GM21528 (cell line): ENCODE measurements around the gene BAHCC1.
"Not testable (repeated sequence)": the region's sequence is repeated elsewhere in the genome, so short reads cannot be mapped to it uniquely, and the experiment has no call there.

ENCODE experiments used
- ATAC-seq: cut with Tn5 transposase; IDR thresholded peaks from one replicate; pipeline ENCODE4 v1.9.1; 2021; ENCODE audit warnings: mild to moderate bottlenecking, moderate library complexity; ENCODE audit not compliant: unreplicated experiment, low FRiP score

Gene BAHCC1

DNA sequence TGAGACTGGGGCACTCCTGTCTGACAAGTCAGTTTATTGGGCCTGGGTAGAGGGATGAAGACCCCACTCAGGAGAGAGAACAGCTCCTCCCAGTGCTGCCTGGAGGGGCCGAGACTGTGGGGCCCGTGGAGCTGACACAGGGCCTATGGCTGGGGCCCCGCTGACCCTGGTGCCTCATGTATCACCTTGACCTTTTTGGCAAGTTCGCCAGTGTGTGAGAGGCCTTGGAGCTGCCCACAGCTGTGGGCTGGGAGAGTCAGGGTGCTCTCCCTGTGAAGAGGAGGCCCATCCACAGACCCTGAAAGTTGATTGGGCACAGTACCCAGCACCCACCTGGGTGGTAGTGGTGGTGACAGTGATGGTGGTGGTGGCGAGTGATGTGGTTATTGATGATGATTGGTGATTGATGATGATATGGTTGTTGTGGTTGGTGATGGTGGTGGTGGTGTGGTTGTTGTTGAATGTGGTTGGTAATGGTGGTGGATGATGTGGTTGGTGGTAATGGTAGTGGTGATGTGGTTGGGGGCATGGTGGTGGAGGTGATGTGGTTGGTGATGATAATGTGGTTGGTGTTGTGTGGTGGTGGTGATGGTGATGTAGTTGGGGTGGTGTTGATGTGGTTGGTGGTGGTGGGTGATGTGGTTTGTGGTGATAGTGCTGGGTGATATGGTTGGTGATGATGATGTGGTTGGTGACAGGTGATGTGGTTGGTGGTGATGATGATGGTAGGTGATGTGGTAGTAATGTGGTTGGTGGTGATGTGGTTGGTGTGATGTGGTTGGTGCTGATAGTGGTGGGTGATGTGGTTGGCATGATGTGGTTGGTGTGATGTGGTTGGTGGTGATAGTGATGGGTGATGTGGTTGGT is 29.1 kb downstream of the BAHCC1 start:
- no peak for ATAC-seq

DNA sequence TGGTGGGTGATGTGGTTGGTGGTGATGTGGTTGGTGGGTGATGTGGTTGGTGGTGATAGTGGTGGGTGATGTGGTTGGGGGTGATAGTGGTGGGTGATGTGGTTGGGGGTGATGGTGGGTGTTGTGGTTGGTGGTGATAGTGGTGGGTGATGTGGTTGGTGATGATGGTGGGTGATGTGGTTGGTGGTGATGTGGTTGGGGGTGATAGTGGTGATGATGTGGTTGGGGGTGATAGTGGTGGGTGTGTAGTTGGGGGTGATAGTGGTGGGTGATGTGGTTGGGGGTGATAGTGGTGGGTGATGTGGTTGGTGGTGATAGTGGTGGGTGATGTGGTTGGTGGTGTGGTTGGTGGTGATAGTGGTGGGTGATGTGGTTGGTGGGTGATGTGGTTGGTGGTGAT is 29.8 kb downstream of the BAHCC1 start:
- ATAC-seq = not testable (repeated sequence)

DNA sequence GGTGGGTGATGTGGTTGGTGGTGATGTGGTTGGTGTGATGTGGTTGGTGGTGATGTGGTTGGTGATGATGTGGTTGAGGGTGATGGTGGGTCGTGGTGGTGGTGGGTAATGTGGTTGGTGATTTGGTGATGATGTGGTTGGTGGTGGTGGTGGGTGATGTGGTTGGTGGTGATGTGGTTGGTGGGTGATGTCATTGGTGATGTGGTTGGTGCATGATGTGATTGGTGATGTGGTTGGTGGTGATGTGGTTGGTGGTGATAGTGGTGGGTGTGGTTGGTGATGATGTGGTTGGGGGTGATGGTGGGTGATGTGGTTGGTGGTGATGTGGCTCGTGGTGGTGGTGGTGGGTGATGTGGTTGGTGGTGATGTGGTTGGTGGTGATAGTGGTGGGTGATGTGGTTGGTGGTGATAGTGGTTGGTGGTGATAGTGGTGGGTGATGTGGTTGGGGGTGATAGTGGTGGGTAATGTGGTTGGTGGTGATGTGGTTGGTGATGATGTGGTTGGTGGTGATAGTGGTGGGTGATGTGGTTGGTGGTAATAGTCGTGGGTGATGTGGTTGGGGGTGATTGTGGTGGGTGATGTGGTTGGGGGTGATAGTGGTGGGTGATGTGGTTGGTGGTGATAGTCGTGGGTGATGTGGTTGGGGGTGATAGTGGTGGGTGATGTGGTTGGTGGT is 30.6 kb downstream of the BAHCC1 start:
- ATAC-seq = not testable (repeated sequence)

DNA sequence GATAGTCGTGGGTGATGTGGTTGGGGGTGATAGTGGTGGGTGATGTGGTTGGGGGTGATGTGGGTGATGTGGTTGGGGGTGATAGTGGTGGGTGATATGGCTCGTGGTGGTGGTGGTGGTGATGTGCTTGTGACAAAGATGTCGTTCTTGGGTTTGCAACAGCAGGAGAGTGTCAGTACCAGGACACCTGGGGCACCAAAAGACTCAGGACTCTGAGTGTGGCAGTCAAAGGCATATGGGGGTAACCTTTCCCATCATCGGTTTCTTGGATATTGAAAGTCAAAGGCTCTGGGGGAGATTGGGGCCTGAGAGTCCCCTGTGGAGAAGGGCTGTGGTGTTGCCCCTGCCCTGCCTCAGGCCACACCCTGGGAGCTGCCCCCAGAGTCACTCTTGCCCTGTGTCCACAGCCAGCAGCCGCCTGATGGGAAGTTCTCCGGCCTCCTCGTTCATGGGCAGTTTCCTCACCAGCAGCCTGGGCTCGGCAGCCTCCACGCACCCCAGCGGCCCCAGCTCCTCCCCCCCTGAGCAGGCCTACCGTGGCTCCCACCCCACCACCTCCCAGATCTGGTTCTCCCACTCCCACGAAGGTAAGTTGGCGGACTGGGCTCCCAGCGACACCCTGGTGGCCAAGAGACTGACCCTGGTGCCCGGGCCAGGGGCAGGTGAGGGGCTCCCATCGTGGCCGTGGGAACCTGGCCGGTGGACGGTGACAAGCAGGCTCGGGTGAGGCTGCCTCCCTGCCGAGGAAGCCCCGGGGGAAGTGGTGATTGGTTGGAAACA is 31.3 kb downstream of the BAHCC1 start:
- no peak for ATAC-seq

DNA sequence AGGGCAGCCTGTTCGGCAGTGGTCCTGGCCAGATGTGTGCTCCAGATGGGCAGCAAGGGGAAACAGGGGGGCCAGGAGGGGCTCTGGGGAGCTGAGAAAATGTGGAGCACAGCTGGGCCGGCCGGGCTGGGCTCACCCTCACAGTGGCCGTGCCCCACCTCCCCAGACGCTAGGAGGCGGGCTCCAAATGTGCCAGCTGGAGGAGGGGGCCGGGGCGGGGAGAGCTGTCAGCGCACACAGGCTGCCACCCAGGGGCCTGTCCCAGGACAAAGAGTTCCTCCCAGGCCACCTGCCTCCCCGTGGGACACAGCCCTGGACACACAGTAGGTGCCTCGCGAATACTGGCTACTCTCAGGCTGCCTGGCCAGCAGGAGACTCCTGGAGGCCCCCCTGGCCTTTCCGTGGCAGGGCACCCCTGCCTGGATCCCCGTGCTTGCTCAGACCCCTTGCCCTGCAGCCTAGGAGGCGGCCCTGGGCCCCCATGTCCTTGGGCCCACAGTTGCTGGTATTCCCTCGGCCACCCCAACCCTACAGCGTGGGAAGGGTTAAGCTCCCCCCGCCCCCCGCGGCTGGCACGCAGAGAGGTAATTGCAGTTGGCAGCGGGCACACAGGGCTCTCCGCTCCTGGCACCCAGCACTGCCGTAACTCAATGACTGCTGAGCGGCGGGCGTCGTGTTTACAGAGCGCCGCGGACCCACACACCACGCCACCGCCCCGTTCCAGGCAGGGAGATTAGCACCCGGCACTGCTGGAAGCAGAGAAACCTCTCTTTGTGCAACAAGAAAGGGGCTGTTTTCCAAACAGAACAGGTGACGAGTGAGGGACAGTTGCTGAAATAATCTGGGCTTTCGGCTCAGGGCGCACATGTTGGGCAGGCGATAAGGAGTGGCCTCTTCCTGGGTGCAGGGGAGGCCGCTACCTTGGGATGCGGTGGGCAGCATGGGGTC is 32.2 kb downstream of the BAHCC1 start:
- no peak for ATAC-seq

DNA sequence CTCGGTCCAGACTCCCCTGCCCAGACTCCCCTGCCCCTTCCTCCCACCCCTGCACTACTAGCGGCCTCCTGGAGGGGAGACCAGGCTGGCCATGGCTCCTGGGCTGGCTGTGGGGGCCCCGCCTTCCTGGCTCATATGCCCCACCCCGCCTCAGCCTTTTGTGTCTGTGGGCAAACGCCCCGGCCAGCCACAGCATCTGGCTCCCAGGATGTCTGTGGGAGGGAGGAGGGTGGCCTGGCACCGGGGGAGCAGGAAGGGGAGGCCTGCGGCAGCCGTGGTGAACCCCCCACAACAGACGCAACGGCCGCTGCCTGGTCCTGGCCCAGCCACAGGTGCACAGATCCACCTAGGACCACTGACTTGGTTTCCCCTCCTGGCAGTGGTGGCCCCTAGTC is 32.9 kb downstream of the BAHCC1 start:
- ATAC-seq = no peak

DNA sequence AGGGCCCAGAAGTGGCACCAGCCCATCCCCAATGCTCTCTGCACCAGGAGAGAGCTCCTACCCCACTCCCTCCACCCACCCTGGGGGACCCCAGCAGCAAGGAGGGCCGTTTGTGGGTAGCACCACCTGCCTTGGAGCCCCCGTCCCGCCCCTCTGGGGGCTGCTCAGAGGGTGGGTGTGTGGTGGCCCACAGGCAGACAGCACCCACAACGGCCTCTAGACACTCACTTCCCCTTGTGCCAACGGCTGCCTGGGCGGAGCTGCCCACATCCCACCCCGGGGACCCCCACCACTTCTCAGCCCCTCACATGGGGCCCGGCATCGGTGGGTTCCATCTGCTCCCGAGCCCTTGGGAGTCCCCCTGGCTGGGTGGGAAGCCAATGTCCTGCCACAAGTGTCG is 33.3 kb downstream of the BAHCC1 start:
- ATAC-seq = no peak

DNA sequence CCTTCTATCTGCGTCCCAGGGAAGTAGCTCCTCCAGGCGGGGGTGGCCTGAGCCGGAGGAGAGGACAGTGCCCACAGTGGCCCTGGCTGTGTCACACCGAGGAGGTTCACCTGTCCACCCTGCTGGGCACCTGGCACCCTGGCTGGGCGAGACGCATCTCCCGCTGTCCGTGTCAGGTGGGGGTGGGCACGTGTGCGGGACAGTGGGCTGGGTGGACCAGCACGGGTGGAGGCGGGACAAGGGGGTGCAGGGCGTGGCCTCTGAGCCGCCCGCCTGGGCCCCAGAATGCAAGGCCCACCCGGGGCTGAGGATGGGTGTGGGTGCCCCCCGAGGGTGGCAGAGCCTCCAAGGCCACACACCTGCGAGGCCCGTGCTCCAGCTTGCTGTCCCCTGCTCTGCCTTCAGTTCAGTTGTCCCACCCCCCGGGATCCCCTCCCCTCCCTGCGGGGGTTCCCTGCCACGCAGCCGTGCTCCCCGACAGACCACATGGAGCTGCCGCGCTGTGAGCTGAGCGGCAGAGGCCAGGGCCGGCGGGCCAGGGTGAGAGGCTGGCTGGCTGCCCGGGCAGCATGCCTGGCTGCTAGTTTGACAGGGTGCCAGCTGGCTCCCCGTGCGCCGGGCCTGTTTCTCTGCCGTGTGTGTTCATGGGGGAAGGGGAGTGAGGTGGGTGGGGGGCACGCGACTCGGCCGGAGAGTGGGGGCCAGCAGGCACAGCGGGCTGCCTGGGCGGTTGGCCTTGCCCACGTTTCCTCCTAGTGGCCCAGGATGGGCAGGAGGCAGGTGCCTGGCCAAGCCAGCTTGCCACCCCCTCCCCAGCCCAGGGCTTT is 33.9 kb downstream of the BAHCC1 start:
- no peak for ATAC-seq

DNA sequence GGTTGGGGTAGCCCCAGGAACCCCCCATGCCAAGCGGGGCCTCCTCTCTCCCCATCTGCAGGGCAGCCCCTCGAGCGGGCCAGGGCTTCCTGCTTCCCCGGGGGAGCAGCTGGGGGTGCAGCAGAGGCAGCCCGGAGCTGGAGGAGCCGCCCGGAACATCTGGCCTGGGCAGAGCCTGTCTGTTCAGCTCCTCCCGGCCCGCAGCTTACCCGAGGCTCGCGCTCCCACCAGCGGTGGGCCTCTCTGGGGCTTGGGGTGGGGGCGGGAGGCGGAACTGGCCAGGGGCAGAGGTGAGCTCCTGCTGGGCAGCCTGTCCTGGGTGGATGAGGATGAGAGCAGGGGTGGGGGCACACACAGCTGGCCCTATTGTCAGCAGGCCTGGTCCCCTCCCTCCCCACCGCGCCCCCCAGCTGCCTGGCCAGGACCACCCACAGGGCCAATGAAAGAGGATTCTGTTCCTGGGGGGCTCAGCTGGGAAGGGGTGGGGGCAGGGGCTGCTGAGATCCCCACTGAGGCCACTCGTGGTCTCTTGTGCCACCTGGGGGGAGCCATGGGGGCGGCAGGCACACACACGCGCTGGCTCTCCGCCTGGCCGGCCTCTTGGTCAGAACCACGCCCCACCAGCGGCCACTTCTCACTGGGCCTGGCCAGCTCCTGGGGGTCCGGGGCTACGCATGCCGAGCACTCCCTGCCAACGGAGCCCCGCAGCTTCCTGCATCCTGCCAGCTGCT is 34.7 kb downstream of the BAHCC1 start:
- ATAC-seq = no peak

DNA sequence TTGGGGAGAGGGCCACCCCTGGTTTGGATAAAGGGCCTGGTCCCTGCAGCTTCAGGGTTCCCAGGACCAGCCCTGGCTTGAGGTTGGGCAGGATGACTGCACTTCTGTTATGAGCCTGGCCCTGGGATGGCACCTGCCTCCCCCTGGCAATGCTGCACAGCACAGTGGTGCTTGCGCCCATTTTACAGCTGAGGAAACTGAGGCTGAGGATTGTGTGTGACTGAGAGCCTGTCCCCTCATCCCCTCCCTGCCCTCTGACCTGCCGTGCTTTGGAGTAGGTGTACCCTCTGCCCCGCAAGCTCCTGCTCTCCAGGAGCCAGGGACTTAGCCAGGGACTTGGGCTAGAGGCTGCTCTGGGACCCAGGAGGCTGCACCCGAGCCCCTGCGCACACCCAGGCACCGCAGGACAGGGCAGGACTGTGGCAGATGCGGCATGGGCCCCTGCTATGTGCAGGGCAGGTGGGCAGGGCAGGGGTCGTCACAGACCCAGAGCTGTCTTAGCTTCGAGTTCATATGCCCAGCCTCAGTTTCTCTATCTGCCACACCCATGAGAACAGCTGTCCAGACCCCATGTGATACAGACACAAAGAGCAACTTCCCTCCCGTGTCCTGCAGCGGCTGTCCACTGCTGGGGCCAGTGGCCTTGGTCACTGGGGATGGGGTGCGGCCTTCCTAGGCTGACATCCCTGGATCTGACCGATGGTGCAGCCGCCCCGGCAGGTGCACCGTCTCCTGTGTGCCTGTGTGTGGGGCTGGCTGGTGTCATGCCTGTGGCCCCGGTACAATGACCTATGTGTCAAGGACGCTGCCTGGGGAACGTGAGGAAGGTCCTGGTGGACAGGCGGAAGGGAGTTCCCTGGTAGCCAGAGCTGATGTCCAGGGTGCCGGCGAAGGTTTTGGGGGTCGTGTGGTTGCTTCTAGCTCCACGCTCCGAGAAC is 36.6 kb downstream of the BAHCC1 start:
- no peak for ATAC-seq

DNA sequence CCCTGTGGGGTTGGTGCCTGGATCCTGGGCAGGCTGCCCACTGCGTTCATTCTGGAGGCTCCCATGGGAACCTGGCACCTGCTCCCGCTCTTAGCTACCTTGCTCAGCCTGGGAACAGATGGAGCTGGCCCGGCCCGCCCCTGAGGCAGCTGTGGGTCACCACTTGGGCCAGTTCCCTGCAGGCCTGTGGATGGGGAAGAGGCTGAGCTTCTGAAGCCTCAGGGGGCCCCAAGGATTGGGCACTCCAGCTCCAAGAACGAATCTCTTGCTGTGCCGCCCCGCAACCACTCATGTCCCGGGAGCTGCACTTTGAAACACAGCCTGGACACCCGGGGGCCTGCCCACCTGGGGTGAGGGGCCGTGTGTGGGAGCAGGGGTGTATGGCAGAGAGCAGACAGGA is 37.7 kb downstream of the BAHCC1 start:
- no peak for ATAC-seq

DNA sequence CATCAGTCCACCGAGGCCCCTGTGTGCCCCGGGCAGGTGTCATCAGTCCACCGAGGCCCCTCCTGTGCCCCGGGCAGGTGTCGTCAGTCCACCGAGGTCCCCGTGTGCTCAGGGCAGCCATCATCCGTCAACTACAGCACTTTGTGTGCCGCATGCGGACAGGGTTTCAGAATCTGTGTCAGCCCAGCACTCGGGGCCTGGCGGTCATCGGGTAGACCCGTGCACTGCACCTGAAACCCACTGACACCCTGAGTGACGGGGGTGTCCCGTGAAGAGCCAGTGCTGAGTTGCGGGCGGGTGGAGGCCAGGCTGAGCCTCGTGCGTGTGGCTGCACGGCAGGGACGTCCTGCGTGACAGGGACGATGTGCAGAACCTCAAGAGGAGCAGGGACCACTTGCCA is 38.4 kb downstream of the BAHCC1 start:
- no peak for ATAC-seq

DNA sequence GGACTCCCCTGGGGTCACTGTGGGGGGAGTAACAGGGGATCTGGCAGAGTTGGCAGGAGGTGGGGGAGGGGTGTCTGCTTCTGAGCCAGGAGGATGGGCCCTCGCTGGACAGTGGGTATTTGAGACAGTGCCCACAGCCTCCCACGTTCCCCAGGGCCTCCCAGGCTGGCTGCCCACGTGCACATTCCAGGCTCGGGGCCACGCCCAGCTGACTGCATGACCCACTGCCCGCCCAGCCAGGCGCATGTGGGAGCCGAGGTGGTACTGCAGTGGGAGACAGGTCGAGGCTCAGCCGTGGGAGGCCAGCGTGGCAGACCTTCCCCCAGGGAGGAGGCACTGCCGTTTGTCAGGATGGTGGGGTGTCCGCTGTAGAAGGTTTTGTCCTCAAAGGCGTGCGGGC is 38.8 kb downstream of the BAHCC1 start:
- no peak for ATAC-seq

DNA sequence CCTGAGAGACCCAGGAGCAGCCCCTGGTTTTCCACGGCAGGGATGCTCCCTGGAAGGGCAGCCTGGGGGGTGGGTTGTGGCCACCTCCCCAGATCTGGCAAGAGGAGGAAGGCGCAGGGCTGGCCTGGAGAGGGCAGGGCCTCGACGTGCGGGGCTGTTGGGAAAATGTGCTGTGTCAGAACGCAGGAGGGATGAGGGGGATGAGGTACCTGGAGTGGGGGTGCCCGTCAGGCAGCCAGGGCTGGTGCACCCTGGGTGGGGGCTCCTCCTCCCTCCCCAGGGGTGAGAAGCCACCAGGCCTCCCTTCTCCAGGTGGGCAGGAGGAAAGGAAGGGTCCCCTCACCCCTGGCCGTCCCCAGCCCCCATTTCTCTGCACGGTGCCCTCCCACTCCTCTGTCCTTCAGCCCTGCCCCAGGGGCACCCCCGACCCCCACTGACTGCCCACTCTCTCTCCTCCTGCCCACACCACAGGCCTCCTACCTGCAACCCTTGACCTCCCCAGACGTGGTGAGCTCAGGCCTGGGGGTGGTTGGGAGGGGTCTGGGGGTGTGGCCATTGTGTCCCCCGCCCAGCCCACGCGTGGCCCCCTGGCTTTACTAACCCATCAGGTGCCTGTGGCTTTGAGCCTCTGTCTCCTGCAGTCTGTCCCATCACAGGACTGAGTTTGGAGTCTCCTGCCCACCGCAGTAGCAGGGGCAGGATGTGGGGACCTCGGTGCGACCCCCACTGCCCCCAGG is 39.6 kb downstream of the BAHCC1 start:
- no peak for ATAC-seq

DNA sequence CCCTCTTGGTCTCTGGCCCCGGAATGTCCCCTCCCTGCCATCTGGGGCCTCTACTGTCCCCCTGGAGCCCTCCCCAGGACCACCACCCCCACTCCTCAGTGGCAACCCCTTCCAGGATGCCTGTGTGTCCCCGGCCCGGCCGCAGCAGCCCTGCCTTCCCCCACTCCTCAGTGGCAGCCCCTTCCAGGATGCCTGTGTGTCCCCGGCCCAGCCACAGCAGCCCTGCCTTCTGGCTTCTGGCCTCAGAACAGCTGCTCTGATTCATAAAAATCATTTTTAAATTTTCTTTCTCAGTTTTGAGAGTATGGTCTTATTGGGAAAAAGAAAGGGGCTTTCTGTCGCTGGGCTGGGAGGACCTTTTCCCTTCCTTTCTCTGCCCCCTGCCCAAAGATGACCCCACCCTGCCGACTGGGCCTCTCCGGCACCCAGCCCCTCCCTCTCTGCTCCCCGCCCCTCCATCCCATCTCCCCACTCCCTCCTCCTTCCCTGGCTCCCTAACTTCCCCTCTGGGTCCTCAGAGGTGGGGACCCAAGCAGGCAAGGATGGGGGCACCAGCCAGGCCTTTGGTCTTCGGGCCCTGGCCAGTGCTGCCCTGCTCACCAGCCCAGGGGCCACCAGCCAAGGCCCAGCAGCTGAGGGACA is 40.5 kb downstream of the BAHCC1 start:
- ATAC-seq = no peak

DNA sequence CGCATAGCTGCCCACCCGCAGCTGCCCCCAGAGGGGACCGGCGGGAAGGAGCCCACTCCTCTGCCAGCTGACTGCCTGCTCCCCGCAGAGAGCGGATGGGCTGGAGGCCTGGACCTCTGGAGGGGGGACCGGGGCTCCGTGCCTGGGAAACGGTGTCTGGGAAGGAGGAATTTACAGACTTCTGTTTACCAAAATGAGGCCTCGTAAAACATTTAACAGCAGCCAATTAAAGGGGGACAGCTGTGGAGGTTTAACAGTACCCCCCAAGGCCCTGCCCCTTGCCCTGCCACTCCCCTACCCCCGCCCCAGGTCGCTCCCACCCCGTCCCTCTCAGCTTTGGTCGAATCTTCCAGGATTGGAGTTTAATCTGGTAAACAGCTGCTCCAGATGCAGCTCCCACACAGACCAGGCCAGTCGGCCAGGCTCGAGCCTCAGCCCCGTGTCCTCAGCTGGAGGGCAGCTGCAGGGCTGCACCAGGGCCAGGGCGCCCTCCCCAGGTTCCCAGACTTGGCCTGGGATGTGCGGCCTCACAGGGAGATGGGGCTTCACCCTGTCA is 41.1 kb downstream of the BAHCC1 start:
- ATAC-seq = no peak
